ENCODE measurements around the gene ATP1A2.

DNA sequence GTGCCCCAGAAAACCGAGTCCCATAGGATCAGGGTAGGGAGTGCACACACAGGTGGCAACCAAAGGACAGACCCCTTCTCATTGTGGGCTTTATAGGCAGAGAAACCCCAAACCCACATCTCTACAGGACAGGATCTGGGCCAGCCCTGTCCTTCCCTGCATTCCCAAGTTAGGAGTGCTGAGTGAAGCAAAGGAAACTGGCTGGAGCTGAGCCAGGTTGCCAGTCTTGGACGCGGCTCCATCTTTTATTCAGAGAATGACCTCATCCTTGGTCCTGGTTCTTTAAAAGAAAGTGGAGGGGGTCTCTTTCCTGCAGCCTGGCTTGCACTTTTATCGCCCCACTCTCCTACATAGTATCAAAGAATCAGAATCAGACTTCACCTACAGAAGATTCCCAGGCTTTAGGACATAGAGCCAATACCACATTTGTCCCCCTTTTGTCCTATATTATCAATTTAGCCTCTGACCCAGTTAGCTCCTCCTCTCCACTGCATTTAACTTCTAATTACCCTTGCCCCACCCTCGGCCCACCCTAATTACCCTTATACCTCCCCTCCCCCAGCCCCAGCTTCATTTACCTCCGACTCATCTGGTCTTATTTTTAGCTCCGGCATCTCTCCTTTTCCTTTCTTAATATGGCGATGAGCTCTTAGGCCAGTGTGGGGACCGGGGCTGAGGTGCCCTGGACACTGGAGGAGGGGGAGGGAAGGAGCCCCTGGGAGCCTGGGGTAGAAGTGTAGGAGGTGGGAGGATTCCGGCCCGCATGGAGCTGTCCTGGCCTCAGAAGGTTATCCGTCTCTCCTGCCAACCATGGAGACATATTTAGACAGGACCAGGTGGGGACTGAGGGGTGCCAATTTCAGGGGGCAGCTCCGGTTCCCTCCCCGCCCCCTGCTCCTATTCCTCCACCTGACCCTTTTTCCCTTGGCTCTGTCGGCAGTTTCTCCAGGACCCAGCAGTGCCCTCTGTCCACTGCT lies 74.4 kb downstream of the ATP1A2 start, which contains the start of gene CASQ1:
- TF ChIP-seq, protein P1, sequence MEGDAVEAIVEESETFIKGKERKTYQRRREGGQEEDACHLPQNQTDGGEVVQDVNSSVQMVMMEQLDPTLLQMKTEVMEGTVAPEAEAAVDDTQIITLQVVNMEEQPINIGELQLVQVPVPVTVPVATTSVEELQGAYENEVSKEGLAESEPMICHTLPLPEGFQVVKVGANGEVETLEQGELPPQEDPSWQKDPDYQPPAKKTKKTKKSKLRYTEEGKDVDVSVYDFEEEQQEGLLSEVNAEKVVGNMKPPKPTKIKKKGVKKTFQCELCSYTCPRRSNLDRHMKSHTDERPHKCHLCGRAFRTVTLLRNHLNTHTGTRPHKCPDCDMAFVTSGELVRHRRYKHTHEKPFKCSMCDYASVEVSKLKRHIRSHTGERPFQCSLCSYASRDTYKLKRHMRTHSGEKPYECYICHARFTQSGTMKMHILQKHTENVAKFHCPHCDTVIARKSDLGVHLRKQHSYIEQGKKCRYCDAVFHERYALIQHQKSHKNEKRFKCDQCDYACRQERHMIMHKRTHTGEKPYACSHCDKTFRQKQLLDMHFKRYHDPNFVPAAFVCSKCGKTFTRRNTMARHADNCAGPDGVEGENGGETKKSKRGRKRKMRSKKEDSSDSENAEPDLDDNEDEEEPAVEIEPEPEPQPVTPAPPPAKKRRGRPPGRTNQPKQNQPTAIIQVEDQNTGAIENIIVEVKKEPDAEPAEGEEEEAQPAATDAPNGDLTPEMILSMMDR (IDR thresholded peaks at IDR 0.05), result no peak
- no peak for TF ChIP-seq POLR2A (IDR thresholded peaks at IDR 0.05)
